HS-5 (cell line): ENCODE data around the gene DOK7.
"Not testable (repeated sequence)": the region's sequence is repeated elsewhere in the genome, so short reads cannot be mapped to it uniquely, and the experiment has no call there.

Experiments
- DNase-seq: peaks from one replicate; pipeline ENCODE4 v3.0.0-alpha.2; 2012; ENCODE audit warnings: low read depth

The DOK7 gene

DNA sequence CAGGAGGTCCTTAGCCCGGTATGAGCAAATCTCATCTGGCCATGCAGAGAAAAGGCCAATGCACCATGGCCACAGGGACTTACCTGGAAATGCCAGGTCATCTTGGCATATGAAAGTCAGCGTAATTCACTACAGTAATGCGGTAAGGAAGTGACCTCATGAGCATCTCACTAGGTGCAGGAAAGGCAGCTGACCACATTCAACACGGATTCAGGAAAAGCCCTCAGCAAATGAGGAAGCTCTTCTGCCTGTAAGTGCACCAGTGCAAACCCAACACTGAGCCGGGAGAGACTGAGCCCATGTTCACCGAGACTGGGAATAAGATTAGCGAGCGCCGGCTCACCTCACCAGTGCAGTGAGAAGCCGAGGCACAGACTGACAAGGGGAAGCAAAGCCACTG lies 45.4 kb downstream of the DOK7 start:
- no peak for DNase-seq

DNA sequence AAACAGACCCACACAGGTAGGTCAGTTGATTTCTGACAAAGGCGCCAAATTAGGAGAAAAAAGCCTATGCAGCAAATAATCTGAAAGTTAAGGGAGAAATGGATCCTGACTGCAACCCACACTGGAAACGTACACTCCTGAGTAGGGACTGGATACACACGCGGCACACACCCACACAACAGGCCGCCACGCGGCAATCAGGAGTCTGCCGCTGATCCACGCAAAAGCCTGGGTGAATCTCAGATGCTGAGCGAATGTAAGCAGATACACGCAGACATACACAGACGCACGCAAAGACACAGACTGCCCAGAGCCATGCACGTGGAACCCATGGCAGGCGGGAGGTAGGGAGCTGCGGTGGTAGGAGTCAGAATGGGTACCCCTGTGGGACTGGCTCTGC lies 47.4 kb downstream of the DOK7 start:
- DNase-seq, result no peak

GRCh38 chr4:3511187-3511586 lies 48.1 kb downstream of the DOK7 start:
- no peak for DNase-seq

- DNase-seq, result not testable (repeated sequence)
Observed at GRCh38 chr4:3511601-3512000, 48.5 kb downstream of the DOK7 start.

- no peak for DNase-seq
Observed at GRCh38 chr4:3512279-3512678, 49.2 kb downstream of the DOK7 start.

DNA sequence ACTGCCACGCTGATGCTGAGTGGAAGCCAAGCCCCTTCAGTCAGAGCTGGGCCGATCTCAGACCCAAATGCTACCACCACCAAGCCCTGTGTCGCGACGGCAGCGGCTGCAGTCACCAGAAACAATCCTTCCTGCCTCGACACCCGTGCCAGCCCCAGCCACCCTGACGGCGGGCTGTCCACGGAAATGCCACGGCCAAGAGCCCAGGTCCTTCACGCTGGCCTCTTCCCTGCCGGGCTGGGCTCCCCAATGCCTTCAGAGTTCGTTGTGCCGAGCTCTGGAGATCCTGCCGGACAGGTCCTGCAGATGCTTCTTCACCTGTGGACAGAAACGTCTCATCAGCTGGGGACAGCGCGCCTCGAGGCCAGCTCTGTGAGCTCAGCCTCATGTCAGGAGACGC lies 49.6 kb downstream of the DOK7 start:
- DNase-seq, result no peak

- no peak for DNase-seq
Observed at GRCh38 chr4:3513807-3514206, 50.7 kb downstream of the DOK7 start.

- no peak for DNase-seq
Observed at GRCh38 chr4:3514221-3514780, 51.2 kb downstream of the DOK7 start.

- no peak for DNase-seq
Observed at GRCh38 chr4:3514806-3515501, 51.8 kb downstream of the DOK7 start.

- no peak for DNase-seq
Observed at GRCh38 chr4:3515646-3516045, 52.5 kb downstream of the DOK7 start.

DNA sequence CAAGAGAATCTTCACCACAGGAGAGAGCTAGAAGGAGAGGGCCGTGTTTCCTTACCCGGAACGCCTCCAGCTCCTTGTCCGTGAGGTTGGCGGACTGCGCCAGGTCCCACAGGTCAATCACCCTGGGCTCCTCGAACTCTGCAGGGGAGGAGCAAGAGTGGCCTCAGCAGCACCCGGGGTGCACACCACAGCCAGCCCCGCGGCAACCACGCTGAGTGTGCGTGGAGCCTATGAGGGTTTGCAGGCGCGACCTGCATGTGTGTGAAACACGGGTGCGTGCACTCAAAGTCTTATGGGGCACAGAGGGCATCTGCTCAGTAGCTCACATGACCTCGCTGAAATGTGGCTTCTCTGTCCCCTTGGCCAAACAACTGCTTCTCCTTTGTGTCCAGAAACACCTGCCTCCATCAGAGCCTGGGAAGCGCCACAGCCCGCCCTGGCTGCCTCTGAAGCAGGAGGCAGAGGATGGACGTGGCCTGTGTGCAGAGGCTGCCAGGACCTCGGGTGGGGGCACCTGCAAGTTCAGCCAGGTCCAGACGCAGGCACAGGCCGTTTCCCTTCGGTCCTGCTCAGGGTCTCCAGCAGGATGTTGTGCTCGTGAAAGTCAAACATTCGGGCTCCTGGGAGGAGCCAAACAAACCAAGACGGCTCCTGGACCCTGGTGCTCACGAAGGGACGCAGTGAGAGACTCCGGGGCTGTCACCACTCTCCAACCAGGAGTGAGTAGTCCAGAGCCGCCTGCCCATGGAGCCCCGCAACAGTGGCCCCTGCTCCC lies 53.1 kb downstream of the DOK7 start:
- no peak for DNase-seq

GRCh38 chr4:3516836-3517730 lies 54.0 kb downstream of the DOK7 start:
- no peak for DNase-seq

DNA sequence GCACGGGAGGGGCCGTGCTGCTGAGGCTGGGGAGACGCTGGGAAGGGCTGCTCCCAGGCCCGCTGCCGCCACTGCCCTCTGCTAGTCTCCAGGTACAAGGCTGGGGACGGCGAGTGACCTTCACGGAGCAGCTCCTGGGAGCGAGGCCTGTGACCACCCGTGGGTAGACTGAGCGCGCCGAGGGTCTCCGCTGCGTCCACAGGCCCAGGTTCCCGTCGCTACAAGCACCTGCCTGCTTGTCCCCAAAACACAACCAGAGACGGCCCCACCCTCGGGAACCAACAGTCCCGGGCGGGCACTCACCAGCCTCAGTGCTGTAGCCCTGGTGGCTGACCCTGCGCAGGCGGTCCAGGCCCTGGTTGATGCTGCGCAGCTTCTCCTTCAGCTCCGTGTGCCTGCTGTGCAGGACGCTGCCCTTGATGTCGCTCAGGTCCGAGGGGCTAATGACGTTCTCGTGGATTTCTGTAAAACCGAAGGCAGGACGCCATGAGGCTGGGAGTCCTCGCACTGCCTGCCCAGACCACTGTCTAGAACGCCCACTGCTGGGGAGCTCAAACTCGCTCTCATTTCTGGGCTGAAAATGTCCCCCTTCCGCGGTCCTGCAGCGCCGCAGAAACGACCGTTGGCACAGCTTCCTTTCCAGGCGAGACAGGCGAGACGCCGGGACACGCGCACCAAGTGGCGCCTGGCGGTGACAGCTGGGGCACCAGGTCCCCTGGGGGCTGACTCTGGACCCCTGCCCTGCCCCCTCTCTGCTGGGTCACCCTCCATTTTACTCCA lies 54.8 kb downstream of the DOK7 start:
- DNase-seq, result no peak

DNA sequence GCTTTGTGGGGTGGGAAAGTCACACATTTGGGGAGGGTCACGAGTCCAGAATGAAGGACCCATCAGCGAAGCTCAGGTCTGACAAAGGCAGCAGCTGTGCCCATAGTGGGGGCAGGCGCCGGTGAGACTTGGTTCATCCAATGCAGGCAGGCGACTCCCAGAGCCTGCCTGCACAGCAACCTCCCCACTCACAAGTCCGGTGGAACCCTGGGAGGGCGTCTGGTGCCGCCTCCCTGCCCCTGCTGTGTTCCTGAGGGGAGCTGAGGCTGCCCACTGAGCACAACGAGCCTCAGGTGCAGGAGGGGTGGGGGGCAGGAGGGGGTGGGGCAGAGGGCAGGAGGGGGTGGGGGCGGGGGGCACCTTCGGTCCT lies 55.4 kb downstream of the DOK7 start:
- no peak for DNase-seq

- DNase-seq, result no peak
Observed at GRCh38 chr4:3518941-3519340, 55.8 kb downstream of the DOK7 start.

DNA sequence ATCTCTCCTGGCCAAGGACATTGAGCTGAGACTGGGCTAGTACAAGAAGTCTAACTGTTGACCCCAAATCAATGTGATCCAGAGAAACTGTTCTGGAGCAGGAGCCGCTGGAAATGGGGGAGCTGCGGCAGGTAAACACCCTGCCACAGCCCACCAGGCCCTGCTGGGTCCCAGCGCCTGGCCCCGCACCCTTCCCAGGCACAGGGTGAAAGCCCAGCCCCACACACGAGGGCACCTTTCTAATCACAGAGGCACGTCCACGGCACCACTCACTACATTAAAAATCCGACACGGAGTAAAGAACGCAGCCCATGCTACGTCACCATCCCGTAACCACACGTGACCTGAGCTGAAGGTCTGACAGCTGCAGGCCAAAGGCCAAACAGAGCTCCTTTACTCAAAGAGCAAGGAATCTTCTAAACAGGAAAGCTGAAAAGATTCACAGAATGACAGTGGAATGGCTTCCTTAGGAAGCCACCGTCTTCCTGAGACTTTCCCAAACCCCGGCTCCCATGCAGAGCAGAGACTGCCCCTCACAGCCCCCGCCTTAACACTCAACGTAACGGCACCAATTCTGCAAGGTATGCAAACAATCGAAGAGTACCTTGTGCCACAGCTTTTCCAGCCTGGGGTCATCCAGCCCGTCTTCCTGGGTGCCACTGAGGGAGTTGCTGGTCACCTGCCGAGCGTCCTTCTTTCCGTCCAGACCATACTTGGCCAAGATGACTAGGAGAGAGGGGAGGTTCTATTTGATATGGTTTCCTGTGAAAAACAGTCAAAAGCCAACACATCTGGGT lies 56.6 kb downstream of the DOK7 start:
- DNase-seq, result no peak

GRCh38 chr4:3520276-3520675 lies 57.2 kb downstream of the DOK7 start:
- DNase-seq, result no peak

- no peak for DNase-seq
Observed at GRCh38 chr4:3520796-3521600, 57.9 kb downstream of the DOK7 start.

- no peak for DNase-seq
Observed at GRCh38 chr4:3521621-3522325, 58.7 kb downstream of the DOK7 start.

DNA sequence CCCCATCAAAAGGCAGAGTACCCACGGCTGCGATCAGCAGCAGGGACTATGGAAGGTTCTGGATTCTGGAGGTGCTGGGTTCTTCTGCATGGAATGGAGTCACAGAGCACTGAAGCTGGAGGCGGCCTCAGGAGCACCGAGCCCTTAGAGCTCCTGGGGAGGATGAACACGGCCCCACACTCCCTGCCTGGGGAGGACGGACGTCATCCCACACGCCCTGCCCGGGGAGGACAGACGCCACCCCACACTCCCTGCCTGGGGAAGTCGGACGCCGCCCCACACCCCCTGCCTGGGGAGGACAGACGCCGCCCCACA lies 59.2 kb downstream of the DOK7 start:
- no peak for DNase-seq
